ENCODE measurements around the gene SPATC1L. TPM values are rescaled to one million over a fixed set of nuclear protein-coding genes. Genes with fewer than 3 reads are reported as not detected.

The SPATC1L gene
- total RNA-seq, 1 donor from 2014 or later, result 5.2 TPM

DNA sequence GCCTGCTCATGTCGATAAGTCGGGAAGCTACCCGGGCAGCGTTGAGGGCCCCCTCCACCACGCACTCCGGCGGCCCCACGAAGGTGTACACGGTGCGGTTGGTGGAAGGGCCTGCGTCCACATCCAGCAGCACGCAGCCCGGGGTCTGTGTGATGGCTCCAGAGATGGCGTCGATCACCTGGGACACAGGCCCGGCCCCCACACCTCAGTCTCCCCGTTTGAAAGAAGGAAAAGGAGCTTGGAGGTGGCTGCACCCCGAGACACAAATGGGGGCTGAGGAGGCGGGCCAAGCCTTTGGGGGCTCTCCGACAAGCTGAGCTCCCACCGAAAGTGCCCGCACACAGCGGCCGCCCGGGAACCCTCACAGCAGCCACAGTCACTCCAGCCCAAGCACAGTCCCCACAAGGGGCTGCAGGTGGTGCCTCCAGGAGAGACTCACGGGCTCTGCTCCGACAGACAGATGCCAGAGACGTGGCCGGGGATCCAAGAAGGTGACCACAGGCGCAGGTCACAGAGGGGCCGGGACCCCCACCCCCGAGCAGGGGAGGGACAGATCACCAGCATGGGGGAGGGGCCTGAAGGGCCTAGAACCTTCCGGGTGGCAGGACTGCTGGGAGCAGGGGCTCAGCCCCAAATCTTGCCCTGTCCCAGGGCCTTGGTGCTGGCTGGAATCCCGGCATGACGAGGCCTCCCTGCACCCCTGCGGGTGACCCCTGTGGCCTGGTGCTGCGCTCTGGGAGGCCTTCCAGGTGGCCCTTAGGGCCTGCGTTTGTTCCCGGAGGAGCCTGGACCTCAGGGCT lies 29.9 kb downstream of the SPATC1L start:
- intact Hi-C loops (cut with DNase I), result no loop called here
- H3K4me1 ChIP-seq, result peaks cover 12% of the 10 kb centered on the region
- H3K4me3 ChIP-seq, result no peak overlapping the region
- no peaks in the 10 kb centered on the region for H3K27me3 ChIP-seq
- H3K27ac ChIP-seq, result peak overlapping the region; percentile 70
- H3K36me3 ChIP-seq, result no peaks in the 10 kb centered on the region
- DNase-seq (ENCODE audit: extremely low spot score in 2 of 2), result peak in 1 of 2 donors; percentile 77
- no peaks in the 10 kb centered on the region for H3K9me3 ChIP-seq
- TF ChIP-seq POLR2AphosphoS5 (IDR thresholded peaks at IDR 0.05; ENCODE audit: insufficient read depth in 1 of 2, low read depth in 1 of 2), result no peak
- TF ChIP-seq POLR2A (IDR thresholded peaks at IDR 0.05), result no peak
- no peak for TF ChIP-seq CTCF (IDR thresholded peaks at IDR 0.05)

DNA sequence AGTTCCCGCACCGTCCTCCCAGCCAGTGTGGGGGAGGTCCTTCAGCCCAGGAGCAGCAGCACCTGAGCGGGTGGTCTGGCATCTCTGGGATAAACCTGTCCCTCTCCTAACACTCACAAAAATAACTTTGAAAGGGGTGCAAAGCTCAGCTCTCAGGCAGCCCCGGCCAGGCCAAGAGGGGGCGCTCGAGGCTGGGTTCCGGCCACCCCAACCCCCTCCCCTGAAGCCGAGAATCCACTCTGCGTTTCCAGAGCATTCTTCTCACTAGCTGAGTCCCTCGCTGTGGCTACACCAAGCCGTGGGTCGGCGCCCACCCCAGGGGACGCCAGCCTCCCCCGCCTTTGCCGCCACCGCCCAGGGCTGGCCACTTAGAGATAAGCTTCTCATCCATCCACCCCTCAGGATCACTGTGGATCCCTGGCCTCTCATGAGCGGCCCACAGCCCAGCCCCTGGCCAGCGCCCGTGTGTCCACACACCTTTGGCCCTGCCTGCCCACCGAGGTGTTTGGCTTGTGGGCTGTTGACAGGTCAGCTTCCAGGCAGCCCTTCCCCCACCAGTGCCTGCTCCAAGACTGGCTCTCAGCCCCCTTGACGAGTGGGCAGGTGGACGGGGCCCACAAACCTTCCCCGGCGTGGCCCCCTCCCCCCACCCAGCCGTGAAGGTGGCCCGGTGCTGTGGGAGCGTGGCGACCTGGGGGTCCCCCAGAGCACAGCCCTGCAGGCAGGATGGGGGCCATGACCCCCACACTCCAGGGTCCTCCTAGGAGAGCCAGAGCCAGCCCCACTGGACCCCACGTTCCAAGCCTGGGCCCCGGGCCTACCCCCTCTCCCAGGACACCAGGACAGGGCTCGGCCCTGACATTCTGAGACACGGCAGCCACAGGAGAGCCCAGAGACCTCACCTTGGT lies 30.8 kb downstream of the SPATC1L start:
- no peaks in the 10 kb centered on the region for H3K27me3 ChIP-seq
- DNase-seq (ENCODE audit: extremely low spot score in 2 of 2), result peak in 1 of 2 donors; percentile 75
- peak; percentile 27 to 31 for TF ChIP-seq POLR2AphosphoS5 (IDR thresholded peaks at IDR 0.05; ENCODE audit: insufficient read depth in 1 of 2, low read depth in 1 of 2)
- peak in 2 of 3 experiments; percentile 43 to 63 for TF ChIP-seq CTCF (IDR thresholded peaks at IDR 0.05)
- no peak for TF ChIP-seq POLR2A (IDR thresholded peaks at IDR 0.05)
- no peaks in the 10 kb centered on the region for H3K36me3 ChIP-seq
- peak overlapping the region; percentile 17 to 18 for H3K4me3 ChIP-seq
- intact Hi-C loops (cut with DNase I), result no loop called here
- peak overlapping the region; percentile 70 for H3K27ac ChIP-seq
- H3K4me1 ChIP-seq, result peaks cover 12% of the 10 kb centered on the region
- no peaks in the 10 kb centered on the region for H3K9me3 ChIP-seq

DNA sequence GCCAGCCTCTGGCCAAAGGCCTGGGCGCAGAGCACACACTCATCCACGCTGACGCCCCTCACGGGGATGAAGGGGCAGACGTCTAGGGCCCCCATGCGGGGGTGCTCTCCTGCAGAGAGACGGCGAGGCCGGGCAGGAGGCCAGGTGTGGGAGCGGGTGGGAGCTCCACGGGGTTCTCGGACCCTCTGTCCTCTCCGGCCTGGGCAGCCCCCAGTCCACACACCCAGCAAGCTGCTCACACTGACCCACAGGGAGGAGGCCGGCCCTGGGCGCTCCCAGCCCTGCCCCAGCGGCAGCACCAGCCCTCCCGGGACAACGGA lies 31.4 kb downstream of the SPATC1L start:
- no peak for TF ChIP-seq CTCF (IDR thresholded peaks at IDR 0.05)
- TF ChIP-seq POLR2A (IDR thresholded peaks at IDR 0.05), result no peak
- no peak for TF ChIP-seq POLR2AphosphoS5 (IDR thresholded peaks at IDR 0.05; ENCODE audit: insufficient read depth in 1 of 2, low read depth in 1 of 2)
- Histone ChIP-seq H3K27me3 (no peaks in the 10 kb centered on the region), H3K4me3 (peak overlapping the region; percentile 17 to 18), H3K4me1 (peaks cover 12% of the 10 kb centered on the region), H3K27ac (peak overlapping the region; percentile 70), H3K9me3 (no peaks in the 10 kb centered on the region), H3K36me3 (no peaks in the 10 kb centered on the region)
- DNase-seq (ENCODE audit: extremely low spot score in 2 of 2), result peak in 1 of 2 donors; percentile 83
- intact Hi-C loops (cut with DNase I), result no loop called here

DNA sequence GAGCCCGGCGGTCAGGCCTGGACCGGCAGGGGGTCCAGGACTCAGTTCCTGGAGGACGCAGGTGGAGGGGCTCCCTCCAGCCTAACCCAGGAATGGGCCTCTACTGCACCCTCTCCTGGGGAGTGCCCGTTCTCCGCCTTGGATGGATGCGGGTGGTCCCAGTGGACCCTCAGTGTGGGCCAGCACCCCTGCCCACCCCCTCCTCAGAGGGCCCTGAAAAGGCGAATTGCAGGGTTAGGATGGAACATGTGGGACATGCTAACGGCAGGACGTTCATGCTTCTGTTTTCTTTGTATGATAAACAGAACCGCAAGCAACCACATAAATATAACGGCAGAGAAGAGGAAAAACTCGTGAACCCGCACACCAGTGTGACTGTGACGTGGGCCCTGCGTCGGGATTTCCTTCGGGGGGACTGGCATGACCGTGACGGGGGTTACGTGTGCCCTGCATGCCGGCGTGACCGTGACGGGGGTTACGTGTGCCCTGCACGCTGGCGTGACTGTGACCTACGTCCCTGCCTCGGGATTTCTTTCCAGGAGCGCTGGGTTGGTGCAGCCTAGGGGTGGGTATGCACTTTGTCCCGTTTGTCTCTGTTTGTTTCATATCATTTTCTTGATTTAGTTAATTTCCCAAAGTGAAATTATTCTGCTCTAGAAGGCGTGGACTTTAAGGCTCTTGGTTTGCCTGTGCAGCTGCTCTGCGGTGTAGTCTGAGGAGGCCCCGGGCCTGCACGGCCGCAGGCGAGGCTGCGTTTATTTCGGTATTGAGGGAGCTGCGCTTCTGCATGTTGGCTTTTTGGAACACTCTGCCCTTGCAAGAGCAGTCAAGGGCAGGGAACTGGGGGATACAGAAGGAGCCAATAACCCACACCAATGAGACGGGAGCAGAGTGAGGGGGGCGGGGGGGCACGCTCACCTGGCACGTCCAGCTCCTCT lies 32.0 kb downstream of the SPATC1L start:
- H3K27me3 ChIP-seq, result no peaks in the 10 kb centered on the region
- no peak overlapping the region for H3K27ac ChIP-seq
- H3K9me3 ChIP-seq, result no peaks in the 10 kb centered on the region
- no peak for TF ChIP-seq CTCF (IDR thresholded peaks at IDR 0.05)
- no peak for TF ChIP-seq POLR2AphosphoS5 (IDR thresholded peaks at IDR 0.05; ENCODE audit: insufficient read depth in 1 of 2, low read depth in 1 of 2)
- TF ChIP-seq POLR2A (IDR thresholded peaks at IDR 0.05), result no peak
- peaks cover 12% of the 10 kb centered on the region for H3K4me1 ChIP-seq
- no peak overlapping the region for H3K4me3 ChIP-seq
- DNase-seq (ENCODE audit: extremely low spot score in 2 of 2), result peak in 1 of 2 donors; percentile 56
- no peaks in the 10 kb centered on the region for H3K36me3 ChIP-seq
- intact Hi-C loops (cut with DNase I), result no loop called here
